Measurements from ENCODE around the gene EPHA7.

DNA sequence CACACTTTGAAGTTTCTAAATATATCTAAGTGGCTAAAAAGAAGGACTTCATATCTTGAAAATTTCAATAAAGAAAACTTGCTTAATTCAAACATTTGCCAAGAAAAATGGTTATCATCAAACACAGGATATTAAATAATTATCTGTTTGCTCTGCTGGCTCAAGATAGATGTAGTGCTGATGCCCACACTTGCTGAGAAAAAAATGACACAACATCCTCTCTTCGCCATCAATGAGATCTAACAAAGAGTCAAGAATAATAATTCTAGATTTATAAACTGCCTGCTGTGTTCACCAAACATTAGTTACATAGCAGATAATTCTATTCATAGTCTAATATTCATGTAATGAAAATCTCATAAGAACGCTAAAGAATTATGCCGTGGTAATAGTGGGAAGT lies 93.6 kb downstream of the EPHA7 start:
- TF ChIP-seq ZSCAN20 (CRISPR knock-in tag; IDR thresholded peaks at IDR 0.05) (no peak), KDM1A (IDR thresholded peaks at IDR 0.05; ENCODE audit: low read depth) (no peak)
